Measurements from ENCODE around the gene PRKAG2. TPM values are rescaled to one million over a fixed set of nuclear protein-coding genes. Genes with fewer than 3 reads are reported as not detected.

PRKAG2 gene
- total and polyA plus RNA-seq, 2 of the 8 experiments (the other 6 are each of a cell fraction or from before 2014, with no cell fraction given): 7.5 to 18.1 TPM

DNA sequence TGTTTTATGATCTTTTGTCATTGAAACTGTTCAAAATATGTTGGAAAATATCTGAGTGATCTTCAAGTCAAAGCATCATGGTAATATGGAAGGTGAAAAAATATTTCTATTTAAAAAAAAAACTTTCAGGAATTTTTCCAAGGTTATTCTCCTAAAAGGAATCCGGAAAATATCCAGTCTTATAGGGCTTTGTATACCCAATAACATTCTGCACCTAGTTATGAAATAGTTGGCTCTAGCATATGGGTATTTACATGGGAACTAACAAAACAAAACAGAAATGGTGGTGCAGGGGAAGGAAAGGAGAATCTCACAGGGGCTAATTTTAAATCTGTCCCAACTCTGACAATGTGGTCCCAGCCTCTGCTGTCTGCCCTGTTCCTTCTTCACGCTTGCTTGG, 190.1 kb downstream of the PRKAG2 start:
- H2BK120ac ChIP-seq (replicated peaks; ENCODE audit: low read depth, low read length): no peak overlapping the region
- no peak overlapping the region for H3K23ac ChIP-seq (ENCODE audit: insufficient read length)
- no peak overlapping the region for H3K56ac ChIP-seq (replicated peaks; ENCODE audit: insufficient read length, low read depth, low read length)
- peaks cover 0 to 3% (median 0%) of the 10 kb centered on the region in 4 experiments; a peak in 1 of 7 replicates for H3K27me3 ChIP-seq (replicated peaks in 1 of 4; ENCODE audit: control insufficient read depth in 3 of 4, extremely low read depth in 1 of 4, insufficient read depth in 3 of 4, low read length in 3 of 4)
- peak overlapping the region; percentile 10; the same call in 1 of the 2 replicates for H2BK20ac ChIP-seq (ENCODE audit: low read length)
- no peaks in the 10 kb centered on the region for H3K79me1 ChIP-seq (ENCODE audit: low read depth, low read length)
- FAIRE-seq: no peak
- no peak overlapping the region for H3K4me3 ChIP-seq (ENCODE audit: extremely low read depth in 1 of 4, insufficient read depth in 2 of 4, low read depth in 3 of 4, low read length in 4 of 4)
- no peaks in the 10 kb centered on the region for H3K79me2 ChIP-seq (ENCODE audit: control insufficient read depth in 1 of 2, insufficient read depth in 2 of 2, low read length in 2 of 2)
- no peak overlapping the region for H4K5ac ChIP-seq (ENCODE audit: insufficient read length, low read depth, low read length)
- WGBS, 2 experiments (ENCODE audit: extremely low coverage in 1 of 2, insufficient coverage in 1 of 2, insufficient read length in 1 of 2, insufficient replicate concordance in 2 of 2, low coverage in 1 of 2, low lambda C conversion rate in 2 of 2, missing lambda C conversion rate in 1 of 2): 86% methylated on average over 2 of the region's 2 CpGs; no CpG with 5 or more reads in 1 of the 2 experiments
- peak overlapping the region; percentile 26; the same call in 1 of the 2 replicates for H2BK5ac ChIP-seq (ENCODE audit: low read depth, low read length)
- H4K8ac ChIP-seq (ENCODE audit: extremely low read depth, insufficient read depth, low read length): no peak overlapping the region
- H3K14ac ChIP-seq (ENCODE audit: insufficient read length): no peak overlapping the region
- H3K4ac ChIP-seq (replicated peaks; ENCODE audit: insufficient read length, low read depth, low read length): no peak overlapping the region
- no peak overlapping the region for H3K9ac ChIP-seq (replicated peaks in 1 of 4; ENCODE audit: extremely low read depth in 1 of 4, low read depth in 3 of 4, low read length in 3 of 4)
- H3K18ac ChIP-seq (ENCODE audit: extremely low read depth, low read length): peak overlapping the region; percentile 89
- no peak overlapping the region for H3K4me2 ChIP-seq (ENCODE audit: insufficient read depth in 1 of 2, low read depth in 2 of 2, low read length in 2 of 2)
- peak overlapping the region; percentile 63 for H4K91ac ChIP-seq (replicated peaks; ENCODE audit: insufficient read length, low read length)
- no peaks in the 10 kb centered on the region for H4K20me1 ChIP-seq (replicated peaks in 1 of 2; ENCODE audit: control insufficient read depth in 1 of 2, insufficient read depth in 2 of 2, low read length in 2 of 2)
- H2AK5ac ChIP-seq (ENCODE audit: low read depth, low read length): peak overlapping the region; percentile 55; the same call in 1 of the 2 replicates
- no peaks in the 10 kb centered on the region for H3K9me3 ChIP-seq (ENCODE audit: insufficient read depth in 2 of 2, low read depth in 1 of 2, low read length in 1 of 2)
- POLR2A ChIA-PET (ENCODE audit: partially characterized antibody): no interaction called here
- H3K23me2 ChIP-seq (ENCODE audit: low read depth, low read length): no peaks in the 10 kb centered on the region
- no peak overlapping the region for H3K27ac ChIP-seq (ENCODE audit: low read depth, low read length)
- H2BK12ac ChIP-seq (ENCODE audit: low read depth, low read length): peak overlapping the region; percentile 30
- H3K36me3 ChIP-seq (ENCODE audit: control insufficient read depth in 2 of 4, insufficient read depth in 4 of 4, low read length in 3 of 4): no peaks in the 10 kb centered on the region
- CTCF ChIA-PET (ENCODE audit: partially characterized antibody): interaction anchor here (1.6 to 4.4 kb wide), 3 partner anchors 9 to 74 kb away, joined by 5 to 29 read pairs (median 21); no protein-coding TSS in a partner anchor
- H2BK15ac ChIP-seq (ENCODE audit: low read length): no peak overlapping the region
- peaks cover 0 to 14% (median 4%) of the 10 kb centered on the region in 4 experiments; a peak in 2 of 7 replicates for H3K4me1 ChIP-seq (replicated peaks in 1 of 4; ENCODE audit: control insufficient read depth in 3 of 4, insufficient read depth in 4 of 4, low read length in 3 of 4)
- H2AFZ ChIP-seq (ENCODE audit: low read length): no peak overlapping the region
- DNase-seq (ENCODE audit: low read depth in 1 of 2, low spot score in 2 of 2): no peak
- no peak for TF ChIP-seq NANOG (IDR thresholded peaks at IDR 0.05; ENCODE audit: insufficient read depth, low read depth, low read length, poor library complexity, severe bottlenecking)
- TF ChIP-seq CEBPB (IDR thresholded peaks at IDR 0.05; ENCODE audit: low read depth, low read length): no peak
- TF ChIP-seq, protein P1, sequence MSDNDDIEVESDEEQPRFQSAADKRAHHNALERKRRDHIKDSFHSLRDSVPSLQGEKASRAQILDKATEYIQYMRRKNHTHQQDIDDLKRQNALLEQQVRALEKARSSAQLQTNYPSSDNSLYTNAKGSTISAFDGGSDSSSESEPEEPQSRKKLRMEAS (IDR thresholded peaks at IDR 0.05): no peak
- TF ChIP-seq, protein P2, sequence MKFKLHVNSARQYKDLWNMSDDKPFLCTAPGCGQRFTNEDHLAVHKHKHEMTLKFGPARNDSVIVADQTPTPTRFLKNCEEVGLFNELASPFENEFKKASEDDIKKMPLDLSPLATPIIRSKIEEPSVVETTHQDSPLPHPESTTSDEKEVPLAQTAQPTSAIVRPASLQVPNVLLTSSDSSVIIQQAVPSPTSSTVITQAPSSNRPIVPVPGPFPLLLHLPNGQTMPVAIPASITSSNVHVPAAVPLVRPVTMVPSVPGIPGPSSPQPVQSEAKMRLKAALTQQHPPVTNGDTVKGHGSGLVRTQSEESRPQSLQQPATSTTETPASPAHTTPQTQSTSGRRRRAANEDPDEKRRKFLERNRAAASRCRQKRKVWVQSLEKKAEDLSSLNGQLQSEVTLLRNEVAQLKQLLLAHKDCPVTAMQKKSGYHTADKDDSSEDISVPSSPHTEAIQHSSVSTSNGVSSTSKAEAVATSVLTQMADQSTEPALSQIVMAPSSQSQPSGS (IDR thresholded peaks at IDR 0.05; ENCODE audit: low read length): no peak
- no peak for TF ChIP-seq YY1 (IDR thresholded peaks at IDR 0.05; ENCODE audit: low read depth, low read length)
- TF ChIP-seq, protein P3, sequence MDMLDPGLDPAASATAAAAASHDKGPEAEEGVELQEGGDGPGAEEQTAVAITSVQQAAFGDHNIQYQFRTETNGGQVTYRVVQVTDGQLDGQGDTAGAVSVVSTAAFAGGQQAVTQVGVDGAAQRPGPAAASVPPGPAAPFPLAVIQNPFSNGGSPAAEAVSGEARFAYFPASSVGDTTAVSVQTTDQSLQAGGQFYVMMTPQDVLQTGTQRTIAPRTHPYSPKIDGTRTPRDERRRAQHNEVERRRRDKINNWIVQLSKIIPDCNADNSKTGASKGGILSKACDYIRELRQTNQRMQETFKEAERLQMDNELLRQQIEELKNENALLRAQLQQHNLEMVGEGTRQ (IDR thresholded peaks at IDR 0.05; ENCODE audit: low read length): no peak
- no peak for TF ChIP-seq SP4 (IDR thresholded peaks at IDR 0.05; ENCODE audit: low read length)
- TF ChIP-seq, protein P4, sequence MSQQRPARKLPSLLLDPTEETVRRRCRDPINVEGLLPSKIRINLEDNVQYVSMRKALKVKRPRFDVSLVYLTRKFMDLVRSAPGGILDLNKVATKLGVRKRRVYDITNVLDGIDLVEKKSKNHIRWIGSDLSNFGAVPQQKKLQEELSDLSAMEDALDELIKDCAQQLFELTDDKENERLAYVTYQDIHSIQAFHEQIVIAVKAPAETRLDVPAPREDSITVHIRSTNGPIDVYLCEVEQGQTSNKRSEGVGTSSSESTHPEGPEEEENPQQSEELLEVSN (IDR thresholded peaks at IDR 0.05): no peak
- no peak for TF ChIP-seq SRF (IDR thresholded peaks at IDR 0.05; ENCODE audit: low read depth, low read length)
- no peak for TF ChIP-seq TBP (IDR thresholded peaks at IDR 0.05; ENCODE audit: low read depth, low read length)
- no peak for TF ChIP-seq SP2 (IDR thresholded peaks at IDR 0.05; ENCODE audit: low read length)

All from H1 (cell line).